ENCODE data around the gene ITGA2B.

The ITGA2B gene

DNA sequence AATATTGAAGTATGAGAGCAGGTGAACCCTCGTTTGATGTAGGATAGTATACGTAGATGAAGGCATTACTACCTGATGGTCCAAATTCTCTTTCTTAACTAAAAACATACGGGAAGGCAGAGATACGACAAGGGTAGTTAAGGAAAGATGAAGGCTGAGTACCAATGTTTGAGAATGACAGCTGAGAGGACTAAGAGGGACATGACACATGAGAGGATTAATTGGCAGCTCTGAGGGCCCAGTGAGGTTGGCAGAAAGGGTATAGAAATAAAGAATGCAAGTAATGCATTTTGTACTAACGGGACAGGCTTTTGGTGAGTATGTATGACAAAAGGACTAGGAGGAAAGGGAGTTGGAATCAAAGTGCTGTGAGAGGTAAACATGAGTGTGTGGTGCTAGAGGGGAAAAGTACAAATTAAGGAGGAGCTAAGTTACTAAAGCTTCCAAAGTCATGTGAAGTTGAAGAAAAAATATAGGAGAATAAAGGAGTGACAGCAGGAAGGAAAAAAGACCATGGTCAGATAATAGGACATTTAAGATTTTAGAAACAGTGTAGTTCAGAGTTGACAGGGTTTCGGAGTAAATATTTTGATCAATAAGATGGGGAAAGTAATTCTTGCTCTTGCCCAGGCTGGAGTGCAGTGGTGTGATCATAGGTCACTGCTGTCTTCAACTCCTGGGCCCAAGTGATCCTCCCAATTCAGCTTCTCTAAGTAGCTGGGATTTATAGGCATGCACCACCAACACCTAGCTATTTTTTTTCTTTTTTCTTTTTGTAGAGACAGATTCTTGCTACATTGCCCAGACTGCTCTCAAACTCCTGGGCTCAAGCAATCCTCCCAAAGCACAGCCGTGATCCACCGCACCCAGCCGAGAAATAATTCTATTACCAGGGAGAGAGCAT lies 43.1 kb upstream of the ITGA2B start:
- ChIA-PET CTCF (interaction anchor here (1.0 kb wide), 1 partner anchor 91 kb away, joined by 3 read pairs; no protein-coding TSS in a partner anchor), POLR2A (no interaction called here)
- no peak for DNase-seq (ENCODE audit: extremely low spot score)
- TF ChIP-seq L3MBTL2 (conservative IDR thresholded peaks at IDR 0.05) (no peak), ZNF384 (IDR thresholded peaks at IDR 0.05) (no peak), SP1 (IDR thresholded peaks at IDR 0.05) (no peak), ELF4 (IDR thresholded peaks at IDR 0.05) (no peak), FOXK2 (IDR thresholded peaks at IDR 0.05) (no peak), BHLHE40 (IDR thresholded peaks at IDR 0.05; ENCODE audit: borderline replicate concordance) (no peak), CTBP1 (IDR thresholded peaks at IDR 0.05; ENCODE audit: borderline replicate concordance) (no peak), LEF1 (IDR thresholded peaks at IDR 0.05; ENCODE audit: borderline replicate concordance) (no peak), TARDBP (IDR thresholded peaks at IDR 0.05) (no peak), HDGF (IDR thresholded peaks at IDR 0.05; ENCODE audit: borderline replicate concordance) (no peak), FOXM1 (IDR thresholded peaks at IDR 0.05; ENCODE audit: borderline replicate concordance) (no peak), ARNT (IDR thresholded peaks at IDR 0.05) (no peak), PKNOX1 (IDR thresholded peaks at IDR 0.05) (no peak), FOXA1 (IDR thresholded peaks at IDR 0.05) (no peak), SUZ12 (IDR thresholded peaks at IDR 0.05) (no peak)

GRCh38 chr17:44424828-44425461 lies 35.5 kb upstream of the ITGA2B start:
- no peak for TF ChIP-seq ELF4 (IDR thresholded peaks at IDR 0.05)
- no peak for DNase-seq (ENCODE audit: extremely low spot score)
- ChIA-PET CTCF (no interaction called here), POLR2A (no interaction called here)

DNA sequence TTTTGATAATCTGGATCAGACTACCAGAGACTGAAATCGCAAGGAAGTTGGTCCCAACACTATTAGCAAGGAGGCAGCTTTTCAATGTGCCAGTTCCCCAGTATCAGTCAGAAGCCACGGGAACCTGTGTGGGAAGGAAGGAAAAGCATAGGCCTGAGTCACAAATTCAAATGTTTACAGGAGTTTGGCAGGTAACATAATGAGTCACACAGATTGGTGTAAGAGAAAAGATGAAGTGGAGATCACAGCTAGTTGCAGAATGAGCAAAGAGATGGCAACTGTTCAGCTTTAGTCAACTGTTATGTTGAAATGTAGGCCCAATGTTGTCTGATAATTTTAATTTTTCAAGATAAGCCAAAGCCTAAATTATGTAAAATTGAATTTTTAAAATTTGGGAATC lies 28.1 kb upstream of the ITGA2B start:
- POLR2A ChIA-PET, result no interaction called here

GRCh38 chr17:44416558-44417289 lies 27.3 kb upstream of the ITGA2B start:
- no peak for TF ChIP-seq HDGF (IDR thresholded peaks at IDR 0.05; ENCODE audit: borderline replicate concordance)
- TF ChIP-seq PKNOX1 (IDR thresholded peaks at IDR 0.05), result no peak
- no peak for TF ChIP-seq L3MBTL2 (conservative IDR thresholded peaks at IDR 0.05)
- no peak for TF ChIP-seq ZNF384 (IDR thresholded peaks at IDR 0.05)
- TF ChIP-seq ELF4 (IDR thresholded peaks at IDR 0.05), result no peak
- TF ChIP-seq NFRKB (IDR thresholded peaks at IDR 0.05), result no peak
- no peak for TF ChIP-seq SUZ12 (IDR thresholded peaks at IDR 0.05)
- TF ChIP-seq FOXK2 (IDR thresholded peaks at IDR 0.05), result no peak
- no peak for TF ChIP-seq FOXA1 (IDR thresholded peaks at IDR 0.05)
- TF ChIP-seq TARDBP (IDR thresholded peaks at IDR 0.05), result no peak
- no peak for TF ChIP-seq FOXM1 (IDR thresholded peaks at IDR 0.05; ENCODE audit: borderline replicate concordance)
- POLR2A ChIA-PET, result no interaction called here
- CTCF ChIA-PET, result no interaction called here
- DNase-seq (ENCODE audit: extremely low spot score), result no peak

More for the DNA sequence above, 28.1 kb upstream of the ITGA2B start:
- no peak for DNase-seq (ENCODE audit: extremely low spot score)
- TF ChIP-seq L3MBTL2 (conservative IDR thresholded peaks at IDR 0.05) (no peak), FOXM1 (IDR thresholded peaks at IDR 0.05; ENCODE audit: borderline replicate concordance) (no peak), NFRKB (IDR thresholded peaks at IDR 0.05) (no peak), SP1 (IDR thresholded peaks at IDR 0.05) (no peak), ELF4 (IDR thresholded peaks at IDR 0.05) (no peak), FOXK2 (IDR thresholded peaks at IDR 0.05) (no peak), CTBP1 (IDR thresholded peaks at IDR 0.05; ENCODE audit: borderline replicate concordance) (no peak), BHLHE40 (IDR thresholded peaks at IDR 0.05; ENCODE audit: borderline replicate concordance) (no peak)
- CTCF ChIA-PET, result no interaction called here

GRCh38 chr17:44414394-44415155 lies 25.1 kb upstream of the ITGA2B start:
- DNase-seq (ENCODE audit: extremely low spot score), result no peak
- POLR2A ChIA-PET, result no interaction called here
- CTCF ChIA-PET, result interaction anchor here (1.4 kb wide), 1 partner anchor 10 kb away, joined by 3 read pairs; no protein-coding TSS in a partner anchor
- TF ChIP-seq SP1 (IDR thresholded peaks at IDR 0.05) (no peak), NFRKB (IDR thresholded peaks at IDR 0.05) (no peak), PKNOX1 (IDR thresholded peaks at IDR 0.05) (no peak), TARDBP (IDR thresholded peaks at IDR 0.05) (no peak), LEF1 (IDR thresholded peaks at IDR 0.05; ENCODE audit: borderline replicate concordance) (no peak), SUZ12 (IDR thresholded peaks at IDR 0.05) (no peak), L3MBTL2 (conservative IDR thresholded peaks at IDR 0.05) (no peak), FOXK2 (IDR thresholded peaks at IDR 0.05) (no peak), ZNF384 (IDR thresholded peaks at IDR 0.05) (no peak), ELF4 (IDR thresholded peaks at IDR 0.05) (no peak), ARNT (IDR thresholded peaks at IDR 0.05) (no peak), CTBP1 (IDR thresholded peaks at IDR 0.05; ENCODE audit: borderline replicate concordance) (no peak)
